DND-41 (cell line): ENCODE data around the gene TPI1.
A peak's percentile ranks its signal among the peaks of the same experiment; 100 is the strongest.

Source experiments
- ATAC-seq: fragments of 200-7000 bp; cut with Tn5 transposase; 3 replicates; pipeline ENCODE4 v1.9.1; 2021; ENCODE audit warnings: low read depth; ENCODE audit not compliant: insufficient read depth
- DNase-seq: peaks from one replicate; pipeline ENCODE4 v3.0.0-alpha.2; 2020
- H2AFZ ChIP-seq: 2 replicates; pipeline ENCODE4 v1.6.0; 2012; ENCODE audit warnings: low read depth, low read length
- H3K27ac ChIP-seq: 2 replicates; pipeline ENCODE4 v1.5.1; 2012; ENCODE audit warnings: low read length, inconsistent platforms
- H3K27me3 ChIP-seq: fragments of 200-600 bp; sonication (generic); 2 replicates; pipeline ENCODE4 v1.6.0; 2012; ENCODE audit warnings: low read length, mild to moderate bottlenecking, inconsistent platforms; ENCODE audit not compliant: insufficient read depth, poor library complexity
- H3K36me3 ChIP-seq: 2 replicates; pipeline ENCODE4 v1.5.1; 2012; ENCODE audit warnings: low read length, inconsistent platforms; ENCODE audit not compliant: insufficient read depth
- H3K4me1 ChIP-seq: 2 replicates; pipeline ENCODE4 v1.5.1; 2012; ENCODE audit warnings: mild to moderate bottlenecking, low read length; ENCODE audit not compliant: insufficient read depth
- H3K4me2 ChIP-seq: 2 replicates; pipeline ENCODE4 v1.6.0; 2012; ENCODE audit warnings: mild to moderate bottlenecking, moderate library complexity, low read length, inconsistent platforms; ENCODE audit not compliant: insufficient read depth
- H3K4me3 ChIP-seq, 2 experiments: fragments of 200-600 bp in 1 of 2; shearing (Covaris generic) in 1 of 2; 2 replicates each; pipeline ENCODE4 v1.5.1; 2012 to 2016; ENCODE audit warnings: inconsistent platforms in 2 of 2, low read length in 2 of 2, mild to moderate bottlenecking in 2 of 2, low read depth in 1 of 2, moderate library complexity in 1 of 2
- H3K79me2 ChIP-seq: 2 replicates; pipeline ENCODE4 v1.6.0; 2012; ENCODE audit warnings: low read length, inconsistent platforms; ENCODE audit not compliant: insufficient read depth
- H3K9ac ChIP-seq: 2 replicates; pipeline ENCODE4 v1.6.0; 2012; ENCODE audit warnings: low read depth, mild to moderate bottlenecking, inconsistent platforms, low read length, moderate library complexity
- H3K9me3 ChIP-seq: 2 replicates; pipeline ENCODE4 v1.5.1; 2012; ENCODE audit warnings: low read length, moderate library complexity, mild to moderate bottlenecking, inconsistent platforms; ENCODE audit not compliant: insufficient read depth, severe bottlenecking
- H4K20me1 ChIP-seq: 2 replicates; pipeline ENCODE4 v1.6.0; 2012; ENCODE audit warnings: low read length; ENCODE audit not compliant: insufficient read depth
- EZH2 ChIP-seq: IDR thresholded peaks from 3 replicates; pipeline ENCODE4 v1.6.1; 2012; ENCODE audit warnings: borderline replicate concordance, low read depth, mild to moderate bottlenecking, moderate library complexity, low read length, inconsistent platforms; ENCODE audit not compliant: severe bottlenecking
- TF ChIP-seq, protein P1 (sequence below): IDR thresholded peaks from 2 replicates; pipeline ENCODE4 v1.5.1; 2012; ENCODE audit warnings: borderline replicate concordance, low read length, moderate library complexity, mild to moderate bottlenecking; ENCODE audit not compliant: poor library complexity, severe bottlenecking; ENCODE audit errors: extremely low read depth

TPI1 gene

DNA sequence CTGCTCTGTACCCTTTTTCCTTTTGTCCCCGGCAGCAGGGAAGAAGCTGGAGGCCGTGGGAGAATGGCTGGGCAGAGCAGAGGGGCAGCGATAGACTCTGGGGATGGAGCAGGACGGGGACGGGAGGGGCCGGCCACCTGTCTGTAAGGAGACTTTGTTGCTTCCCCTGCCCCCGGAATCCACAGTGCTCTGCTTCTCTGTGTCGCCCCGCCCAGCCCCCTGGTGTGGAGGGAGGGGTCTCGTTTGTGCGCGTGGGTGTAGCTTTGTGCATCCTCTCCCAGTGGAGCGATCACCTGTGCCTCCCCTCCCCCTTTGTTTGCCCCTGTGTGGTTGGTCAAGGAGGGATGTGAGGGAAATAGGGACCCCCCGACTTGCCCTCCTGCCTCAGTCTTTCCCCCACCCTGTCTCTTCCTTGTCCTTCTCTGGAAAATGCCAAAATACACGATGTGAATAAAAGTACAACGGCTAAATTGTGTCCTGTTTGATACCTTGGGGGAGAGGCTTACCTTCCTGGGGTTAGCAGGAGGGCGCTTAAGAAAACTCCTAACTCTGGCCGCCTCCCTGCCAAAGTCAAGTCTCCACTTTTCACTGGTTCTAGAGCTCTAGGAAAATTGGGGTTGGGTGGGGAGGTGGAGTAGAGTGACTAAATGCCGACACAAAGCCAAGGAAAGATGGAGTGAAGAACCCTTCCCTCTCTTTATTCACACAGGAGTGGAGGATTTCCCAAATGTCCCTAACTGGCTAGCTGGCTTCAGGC lies 990 bp upstream of the TPI1 start:
- ATAC-seq: no peak
- Histone ChIP-seq H3K36me3 (peaks cover 84% of the 10 kb centered on the region), H3K4me3 (peak overlapping the region in 1 of 2 experiments; percentile 80; a peak in 2 of 4 replicates), H3K27me3 (no peaks in the 10 kb centered on the region), H3K27ac (peak overlapping the region; percentile 67; the same call in 1 of the 2 replicates), H2AFZ (peak overlapping the region; percentile 75), H4K20me1 (peaks cover 36% of the 10 kb centered on the region), H3K79me2 (peaks cover 34% of the 10 kb centered on the region), H3K4me1 (peaks cover 43% of the 10 kb centered on the region), H3K4me2 (peak overlapping the region; percentile 99), H3K9ac (peak overlapping the region; percentile 80), H3K9me3 (no peaks in the 10 kb centered on the region)
- DNase-seq: no peak
- TF ChIP-seq, protein P1, sequence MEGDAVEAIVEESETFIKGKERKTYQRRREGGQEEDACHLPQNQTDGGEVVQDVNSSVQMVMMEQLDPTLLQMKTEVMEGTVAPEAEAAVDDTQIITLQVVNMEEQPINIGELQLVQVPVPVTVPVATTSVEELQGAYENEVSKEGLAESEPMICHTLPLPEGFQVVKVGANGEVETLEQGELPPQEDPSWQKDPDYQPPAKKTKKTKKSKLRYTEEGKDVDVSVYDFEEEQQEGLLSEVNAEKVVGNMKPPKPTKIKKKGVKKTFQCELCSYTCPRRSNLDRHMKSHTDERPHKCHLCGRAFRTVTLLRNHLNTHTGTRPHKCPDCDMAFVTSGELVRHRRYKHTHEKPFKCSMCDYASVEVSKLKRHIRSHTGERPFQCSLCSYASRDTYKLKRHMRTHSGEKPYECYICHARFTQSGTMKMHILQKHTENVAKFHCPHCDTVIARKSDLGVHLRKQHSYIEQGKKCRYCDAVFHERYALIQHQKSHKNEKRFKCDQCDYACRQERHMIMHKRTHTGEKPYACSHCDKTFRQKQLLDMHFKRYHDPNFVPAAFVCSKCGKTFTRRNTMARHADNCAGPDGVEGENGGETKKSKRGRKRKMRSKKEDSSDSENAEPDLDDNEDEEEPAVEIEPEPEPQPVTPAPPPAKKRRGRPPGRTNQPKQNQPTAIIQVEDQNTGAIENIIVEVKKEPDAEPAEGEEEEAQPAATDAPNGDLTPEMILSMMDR: no peak
- no peak for TF ChIP-seq EZH2

DNA sequence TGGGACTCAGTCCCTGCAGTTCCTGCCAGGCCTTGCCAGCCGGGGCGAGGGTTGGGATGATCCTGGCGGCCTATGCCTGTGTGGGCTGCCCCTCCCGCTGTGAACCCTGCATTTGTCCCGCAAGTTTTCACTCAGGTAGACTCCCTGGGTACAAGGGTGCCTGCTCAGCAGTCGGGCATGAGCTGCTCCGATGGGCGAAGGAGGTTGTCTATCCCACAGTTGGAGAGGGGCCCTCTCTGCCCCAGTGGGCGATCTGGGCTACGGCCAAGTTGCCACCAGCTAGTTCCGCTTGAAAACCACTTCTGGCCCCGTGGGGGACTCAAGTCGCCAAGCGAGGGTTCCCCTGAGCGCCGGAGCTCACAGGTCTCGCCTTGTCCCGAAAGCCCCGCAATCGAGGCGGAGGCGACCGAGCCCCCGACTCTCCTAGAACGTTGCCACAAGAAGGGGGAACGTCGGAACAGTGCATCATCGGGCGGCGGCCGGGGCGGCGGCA lies 365 bp upstream of the TPI1 start:
- Histone ChIP-seq H3K4me1 (peaks cover 49% of the 10 kb centered on the region), H3K9ac (peak overlapping the region; percentile 80), H3K79me2 (peaks cover 39% of the 10 kb centered on the region), H3K27me3 (no peaks in the 10 kb centered on the region), H3K4me3 (peak overlapping the region; percentile 24 to 80; a peak in 3 of 4 replicates), H2AFZ (peak overlapping the region; percentile 75), H3K27ac (peak overlapping the region; percentile 67), H3K9me3 (no peaks in the 10 kb centered on the region), H3K4me2 (peak overlapping the region; percentile 99), H3K36me3 (peaks cover 84% of the 10 kb centered on the region), H4K20me1 (peaks cover 42% of the 10 kb centered on the region)
- DNase-seq: no peak
- peak; percentile 4; the same call in 2 of the 3 replicates for ATAC-seq
- TF ChIP-seq EZH2: no peak

DNA sequence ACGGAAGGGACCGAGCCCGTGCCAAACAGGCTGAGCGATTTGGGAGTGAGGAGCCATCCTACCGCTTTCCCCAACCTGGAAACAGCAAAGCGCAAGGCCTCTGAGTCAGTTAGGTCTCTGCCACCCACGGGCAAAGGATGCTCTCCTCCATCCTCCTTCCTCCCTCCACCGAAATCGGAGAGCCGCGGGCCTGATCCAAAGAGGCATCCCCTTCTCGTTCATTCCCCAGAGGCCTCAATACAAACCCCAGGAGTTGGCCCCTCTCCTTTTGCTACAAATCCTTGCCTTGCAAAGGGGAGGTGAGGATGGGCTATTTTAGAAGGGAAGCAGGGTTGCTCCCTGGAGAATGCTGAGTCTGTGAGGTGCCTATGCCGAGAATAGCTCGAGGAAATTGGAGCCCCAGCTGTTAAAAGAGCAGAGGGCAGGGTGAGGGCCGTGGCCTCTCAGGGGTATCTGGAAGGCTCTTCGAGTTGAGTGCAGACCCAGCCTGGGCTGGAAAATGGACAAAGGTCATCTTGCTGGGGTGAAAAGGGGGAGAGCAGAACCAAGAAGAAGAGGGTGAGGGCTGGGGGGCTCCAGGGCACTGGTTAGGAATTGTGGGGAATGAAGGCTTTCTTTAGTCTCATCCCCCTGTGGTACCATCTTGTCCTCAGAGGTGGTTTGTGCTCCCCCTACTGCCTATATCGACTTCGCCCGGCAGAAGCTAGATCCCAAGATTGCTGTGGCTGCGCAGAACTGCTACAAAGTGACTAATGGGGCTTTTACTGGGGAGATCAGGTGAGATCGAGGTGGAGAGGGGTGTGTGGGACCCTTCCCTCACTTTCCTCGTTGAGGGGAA lies 1.1 kb downstream of the TPI1 start:
- Histone ChIP-seq H3K9me3 (no peaks in the 10 kb centered on the region), H3K27me3 (no peaks in the 10 kb centered on the region), H3K9ac (peak overlapping the region; percentile 80), H4K20me1 (peaks cover 49% of the 10 kb centered on the region), H3K27ac (peak overlapping the region; percentile 77), H3K36me3 (peaks cover 79% of the 10 kb centered on the region), H3K79me2 (peaks cover 49% of the 10 kb centered on the region), H3K4me3 (peak overlapping the region; percentile 43 to 80), H2AFZ (peak overlapping the region; percentile 68; the same call in 1 of the 2 replicates), H3K4me1 (peaks cover 57% of the 10 kb centered on the region), H3K4me2 (peak overlapping the region; percentile 99)
- DNase-seq: peak; percentile 33
- TF ChIP-seq EZH2: no peak
- TF ChIP-seq, protein P1: peak; percentile 42
- ATAC-seq: peak; percentile 2
